ENCODE results near the gene ZNF444.
"Not testable (repeated sequence)": the region's sequence is repeated elsewhere in the genome, so short reads cannot be mapped to it uniquely, and the experiment has no call there.

The ZNF444 gene

GRCh38 chr19:56193981-56194640, 53.0 kb downstream of the ZNF444 start:
- TF ChIP-seq, protein P1, sequence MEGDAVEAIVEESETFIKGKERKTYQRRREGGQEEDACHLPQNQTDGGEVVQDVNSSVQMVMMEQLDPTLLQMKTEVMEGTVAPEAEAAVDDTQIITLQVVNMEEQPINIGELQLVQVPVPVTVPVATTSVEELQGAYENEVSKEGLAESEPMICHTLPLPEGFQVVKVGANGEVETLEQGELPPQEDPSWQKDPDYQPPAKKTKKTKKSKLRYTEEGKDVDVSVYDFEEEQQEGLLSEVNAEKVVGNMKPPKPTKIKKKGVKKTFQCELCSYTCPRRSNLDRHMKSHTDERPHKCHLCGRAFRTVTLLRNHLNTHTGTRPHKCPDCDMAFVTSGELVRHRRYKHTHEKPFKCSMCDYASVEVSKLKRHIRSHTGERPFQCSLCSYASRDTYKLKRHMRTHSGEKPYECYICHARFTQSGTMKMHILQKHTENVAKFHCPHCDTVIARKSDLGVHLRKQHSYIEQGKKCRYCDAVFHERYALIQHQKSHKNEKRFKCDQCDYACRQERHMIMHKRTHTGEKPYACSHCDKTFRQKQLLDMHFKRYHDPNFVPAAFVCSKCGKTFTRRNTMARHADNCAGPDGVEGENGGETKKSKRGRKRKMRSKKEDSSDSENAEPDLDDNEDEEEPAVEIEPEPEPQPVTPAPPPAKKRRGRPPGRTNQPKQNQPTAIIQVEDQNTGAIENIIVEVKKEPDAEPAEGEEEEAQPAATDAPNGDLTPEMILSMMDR (IDR thresholded peaks at IDR 0.05; ENCODE audit: control insufficient read depth, extremely low read depth, insufficient read depth) = no peak
- H3K4me3 ChIP-seq (ENCODE audit: low read depth, low read length) = no peak overlapping the region
- no peak for DNase-seq (ENCODE audit: low read depth)

DNA sequence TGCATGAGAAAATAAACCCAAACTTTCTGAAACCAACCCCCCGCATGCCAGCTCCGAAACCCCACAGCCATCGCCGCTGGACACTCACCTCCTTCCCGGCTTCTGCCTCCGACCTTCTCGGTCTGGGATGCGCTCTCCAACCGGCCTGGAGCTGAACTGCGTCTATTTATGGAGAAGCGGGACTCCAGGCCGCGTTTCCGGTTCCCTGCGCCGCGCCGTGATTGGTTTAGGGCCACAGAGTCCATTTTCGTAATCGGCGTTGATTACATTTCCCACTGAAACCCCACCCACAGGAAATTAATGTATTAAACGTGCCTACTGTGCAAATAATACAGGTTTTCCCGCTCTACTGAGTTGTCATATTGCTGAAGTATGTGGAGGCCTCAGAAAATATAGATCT, 56.6 kb downstream of the ZNF444 start, which contains the start of gene ZSCAN5B:
Gene ZSCAN5B (minus strand): TSS at position 138 of the 400 bp plus-strand sequence. CDS start 4,731 bp downstream, outside the sequence.
- not testable (repeated sequence) for DNase-seq (ENCODE audit: low read depth); H3K4me3 ChIP-seq (ENCODE audit: low read depth, low read length)

DNA sequence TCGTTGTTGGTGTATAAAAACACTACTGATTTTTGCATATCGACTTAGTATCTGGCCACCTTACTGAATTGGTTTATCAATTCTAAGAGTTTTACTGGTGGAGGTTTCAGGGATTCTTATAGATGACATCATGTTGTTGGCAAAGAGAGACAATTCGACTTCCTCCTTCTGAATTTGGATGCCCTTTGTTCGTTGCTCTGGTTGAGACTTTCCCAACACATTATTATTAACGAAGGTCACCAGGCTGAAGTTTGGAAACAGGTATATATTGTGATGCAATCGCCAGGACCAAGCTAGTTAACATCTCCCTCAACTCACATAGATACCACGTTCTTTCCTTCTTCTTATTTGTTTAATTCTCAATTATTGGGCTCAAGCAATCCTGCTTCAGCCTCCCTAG, 58.6 kb downstream of the ZNF444 start:
- no peak for DNase-seq (ENCODE audit: low read depth)
- TF ChIP-seq, protein P1 (IDR thresholded peaks at IDR 0.05; ENCODE audit: control insufficient read depth, extremely low read depth, insufficient read depth) = no peak
- no peak overlapping the region for H3K4me3 ChIP-seq (ENCODE audit: low read depth, low read length)

- TF ChIP-seq, protein P1 (IDR thresholded peaks at IDR 0.05; ENCODE audit: control insufficient read depth, extremely low read depth, insufficient read depth) = no peak
- no peak within 1 kb of the TSS for H3K4me3 ChIP-seq (ENCODE audit: low read depth, low read length)
- DNase-seq (ENCODE audit: low read depth) = no peak
Observed at GRCh38 chr19:56201973-56202372, 60.9 kb downstream of the ZNF444 start, which contains the start of gene ZSCAN5C. ZSCAN5C (plus strand) TSS chr19:56202273; CDS start chr19:56205914, 3,641 bp downstream.

DNA sequence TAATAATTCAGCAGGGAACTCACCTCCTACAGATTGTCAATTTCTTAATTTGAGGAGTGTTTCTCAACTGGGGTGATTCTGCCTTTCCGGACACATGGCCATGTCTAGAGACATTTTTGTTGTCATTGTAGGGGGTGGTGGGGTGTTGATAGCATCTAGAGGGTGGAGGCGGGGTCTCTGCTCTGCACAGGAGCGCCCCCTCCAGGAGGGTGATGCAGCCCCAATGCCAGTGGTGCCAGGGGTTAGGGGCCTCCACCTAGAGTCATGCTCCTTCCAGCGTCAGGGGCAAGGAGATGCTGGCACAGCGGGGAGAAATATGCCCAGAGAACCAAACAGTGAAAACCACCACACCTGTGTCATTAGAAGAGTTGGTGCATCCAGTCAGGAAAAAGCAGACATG, 66.5 kb downstream of the ZNF444 start:
- not testable (repeated sequence) for DNase-seq (ENCODE audit: low read depth); H3K4me3 ChIP-seq (ENCODE audit: low read depth, low read length)

DNA sequence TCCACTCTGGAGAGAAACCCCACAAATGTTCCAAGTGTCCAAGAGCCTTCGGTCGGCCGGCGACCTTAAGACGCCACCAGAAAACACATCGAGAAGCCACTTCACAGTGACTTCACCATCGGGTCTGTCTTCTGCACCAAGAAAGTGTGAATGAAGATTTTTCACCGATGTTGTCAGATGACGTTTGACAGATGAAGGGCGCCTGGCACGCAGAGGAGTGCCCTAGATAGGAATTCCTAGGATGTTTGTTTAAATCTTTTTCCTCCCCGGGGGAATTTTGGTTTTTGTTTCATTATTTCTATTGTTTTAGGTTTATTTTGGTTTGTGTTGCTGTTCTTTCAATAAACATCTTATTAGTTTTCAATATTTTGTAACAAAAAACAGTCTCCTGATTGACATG, 68.0 kb downstream of the ZNF444 start:
- H3K4me3 ChIP-seq (ENCODE audit: low read depth, low read length) = no peak overlapping the region
- TF ChIP-seq, protein P1 (IDR thresholded peaks at IDR 0.05; ENCODE audit: control insufficient read depth, extremely low read depth, insufficient read depth) = no peak
- DNase-seq (ENCODE audit: low read depth) = no peak

GRCh38 chr19:56210036-56210435, 68.9 kb downstream of the ZNF444 start:
- not testable (repeated sequence) for H3K4me3 ChIP-seq (ENCODE audit: low read depth, low read length); DNase-seq (ENCODE audit: low read depth)
